K562 (cell line): ENCODE data around the gene PHLDB3.

Experiments used
- BRD4 ChIP-seq: fragments of 200-600 bp; sonication (generic); IDR thresholded peaks from 2 replicates; pipeline ENCODE4 v1.6.1; 2017; ENCODE audit warnings: inconsistent platforms
- CC2D1A ChIP-seq: fragments of 450-650 bp; IDR thresholded peaks from 2 replicates; pipeline ENCODE4 v1.6.1; 2017; ENCODE audit warnings: mild to moderate bottlenecking
- ELK3 ChIP-seq: fragments of 450-650 bp; formaldehyde crosslinking; IDR thresholded peaks from 2 replicates; pipeline ENCODE4 v1.4.0; 2020; ENCODE audit warnings: mild to moderate bottlenecking
- NFE2L1 ChIP-seq: fragments of 450-650 bp; IDR thresholded peaks from 2 replicates; pipeline ENCODE4 v1.6.1; 2016; ENCODE audit warnings: missing genetic modification characterization, low read depth, mild to moderate bottlenecking, missing compliant biosample characterization, moderate library complexity, borderline replicate concordance
- PRPF4 ChIP-seq: fragments of 200-400 bp; formaldehyde crosslinking; IDR thresholded peaks from one replicate; pipeline ENCODE4 v1.6.1; 2017; ENCODE audit warnings: low read length, low read depth, mild to moderate bottlenecking; ENCODE audit not compliant: insufficient read depth, poor library complexity, severe bottlenecking
- RBM39 ChIP-seq: fragments of 200-400 bp; formaldehyde crosslinking; optimal IDR thresholded peaks from 2 replicates; pipeline ENCODE3; 2018; ENCODE audit warnings: low read depth, low read length
- SMAD1 ChIP-seq: fragments of 150-350 bp; IDR thresholded peaks from 2 replicates; pipeline ENCODE4 v1.6.1; 2014; ENCODE audit warnings: low read length, low read depth; ENCODE audit not compliant: partially characterized antibody
- STAT6 ChIP-seq: sonication (generic); formaldehyde crosslinking; IDR thresholded peaks from 2 replicates; pipeline ENCODE4 v1.8.1; 2023; ENCODE audit warnings: mild to moderate bottlenecking, missing genetic modification reagents
- TAF7 ChIP-seq: fragments of 450-650 bp; IDR thresholded peaks from 2 replicates; pipeline ENCODE4 v1.6.1; 2016; ENCODE audit warnings: missing genetic modification characterization, missing compliant biosample characterization
- TGIF2 ChIP-seq: sonication (generic); formaldehyde crosslinking; IDR thresholded peaks from 2 replicates; pipeline ENCODE4 v1.8.1; 2022; ENCODE audit warnings: mild to moderate bottlenecking, missing genetic modification reagents, moderate library complexity
- ZNF174 ChIP-seq: fragments of 250-450 bp; sonication (Bioruptor Pico); IDR thresholded peaks from 2 replicates; pipeline ENCODE4 v1.4.0; 2020; ENCODE audit warnings: mild to moderate bottlenecking
- ZNF232 ChIP-seq: sonication (generic); formaldehyde crosslinking; IDR thresholded peaks from 2 replicates; pipeline ENCODE4 v1.8.0; 2022; ENCODE audit warnings: mild to moderate bottlenecking, missing genetic modification reagents
- ZNF740 ChIP-seq, 3 experiments: fragments of 200-800 bp in 1 of 3; sonication (Bioruptor generic) in 1 of 3; sonication (generic) in 1 of 3; formaldehyde crosslinking in 1 of 3; IDR thresholded peaks; 2 replicates each; pipeline versions ENCODE4 v1.6.1 to v1.8.0; 2016 to 2022; ENCODE audit warnings: mild to moderate bottlenecking in 2 of 3, missing compliant biosample characterization in 2 of 3, missing genetic modification characterization in 2 of 3, missing genetic modification reagents in 1 of 3
- ZNF766 ChIP-seq: fragments of 200-800 bp; sonication (Bioruptor generic); conservative IDR thresholded peaks from 2 replicates; pipeline ENCODE4 v1.6.1; 2016; ENCODE audit warnings: missing genetic modification characterization, missing compliant biosample characterization

GRCh38 chr19:43429395-43429794, 75.2 kb downstream of the PHLDB3 start:
- TF ChIP-seq ELK3 (CRISPR knock-in tag) (no peak), TGIF2 (CRISPR knock-in tag) (no peak), ZNF766 (CRISPR knock-in tag) (no peak), TAF7 (no peak), CC2D1A (no peak), STAT6 (no peak), NFE2L1 (tag) (no peak), ZNF232 (CRISPR knock-in tag) (no peak), ZNF740 (CRISPR knock-in tag; IDR thresholded peaks at IDR 0.05) (no peak), ZNF740 (tag; IDR thresholded peaks at IDR 0.05) (no peak), RBM39 (no peak), ZNF174 (CRISPR knock-in tag) (no peak), SMAD1 (no peak), PRPF4 (no peak), BRD4 (no peak)
